Measurements from ENCODE around the gene IGFBP1.

- TF ChIP-seq POLR2A (IDR thresholded peaks at IDR 0.05) = no peak
- TF ChIP-seq, protein P1, sequence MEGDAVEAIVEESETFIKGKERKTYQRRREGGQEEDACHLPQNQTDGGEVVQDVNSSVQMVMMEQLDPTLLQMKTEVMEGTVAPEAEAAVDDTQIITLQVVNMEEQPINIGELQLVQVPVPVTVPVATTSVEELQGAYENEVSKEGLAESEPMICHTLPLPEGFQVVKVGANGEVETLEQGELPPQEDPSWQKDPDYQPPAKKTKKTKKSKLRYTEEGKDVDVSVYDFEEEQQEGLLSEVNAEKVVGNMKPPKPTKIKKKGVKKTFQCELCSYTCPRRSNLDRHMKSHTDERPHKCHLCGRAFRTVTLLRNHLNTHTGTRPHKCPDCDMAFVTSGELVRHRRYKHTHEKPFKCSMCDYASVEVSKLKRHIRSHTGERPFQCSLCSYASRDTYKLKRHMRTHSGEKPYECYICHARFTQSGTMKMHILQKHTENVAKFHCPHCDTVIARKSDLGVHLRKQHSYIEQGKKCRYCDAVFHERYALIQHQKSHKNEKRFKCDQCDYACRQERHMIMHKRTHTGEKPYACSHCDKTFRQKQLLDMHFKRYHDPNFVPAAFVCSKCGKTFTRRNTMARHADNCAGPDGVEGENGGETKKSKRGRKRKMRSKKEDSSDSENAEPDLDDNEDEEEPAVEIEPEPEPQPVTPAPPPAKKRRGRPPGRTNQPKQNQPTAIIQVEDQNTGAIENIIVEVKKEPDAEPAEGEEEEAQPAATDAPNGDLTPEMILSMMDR (IDR thresholded peaks at IDR 0.05 in 8 of 11, conservative IDR thresholded peaks at IDR 0.05 in 3 of 11) = no peak
- TF ChIP-seq POLR2AphosphoS5 (IDR thresholded peaks at IDR 0.05) = no peak
These were observed 42.7 kb downstream of the IGFBP1 start for GRCh38 chr7:45930967-45931366.
